OCI-LY3 (cell line): ENCODE results near the gene RAB13.

Source experiments
- H2AFZ ChIP-seq: fragments of 200-600, 300-600 bp; shearing (Covaris generic); 2 replicates; pipeline ENCODE4 v1.6.0; 2014; ENCODE audit warnings: antibody characterized with exemption, low read depth, low read length
- H3K27ac ChIP-seq: fragments of 200-600, 300-600 bp; sonication (generic); 2 replicates; pipeline ENCODE4 v1.5.1; 2014; ENCODE audit warnings: mild to moderate bottlenecking, low read length, moderate library complexity, mixed read lengths
- H3K27me3 ChIP-seq: fragments of 200-600, 300-600 bp; sonication (generic); 2 replicates; pipeline ENCODE4 v1.6.1; 2014; ENCODE audit warnings: low read depth, low read length, mixed read lengths
- H3K36me3 ChIP-seq: fragments of 200-600, 300-600 bp; sonication (generic); replicated peaks from 2 replicates; pipeline ENCODE3; 2014; ENCODE audit warnings: low read depth, low read length, mixed read lengths
- H3K4me1 ChIP-seq: fragments of 300-600, 200-600 bp; sonication (generic); 2 replicates; pipeline ENCODE4 v1.6.1; 2014; ENCODE audit warnings: low read length, mixed read lengths
- H3K4me2 ChIP-seq: fragments of 200-600, 300-600 bp; sonication (generic); 2 replicates; pipeline ENCODE4 v1.6.1; 2014; ENCODE audit warnings: low read length, mixed read lengths
- H3K4me3 ChIP-seq: fragments of 300-600, 200-600 bp; sonication (generic); 2 replicates; pipeline ENCODE4 v1.5.1; 2014; ENCODE audit warnings: antibody characterized with exemption, mild to moderate bottlenecking, low read length, moderate library complexity
- H3K79me2 ChIP-seq: fragments of 300-600, 200-600 bp; shearing (Covaris generic); 2 replicates; pipeline ENCODE4 v1.6.1; 2014; ENCODE audit warnings: mild to moderate bottlenecking, low read length, mixed read lengths
- H3K9ac ChIP-seq: fragments of 300-600, 200-600 bp; shearing (Covaris generic); 2 replicates; pipeline ENCODE4 v1.6.0; 2014; ENCODE audit warnings: mild to moderate bottlenecking, low read length, moderate library complexity
- H3K9me3 ChIP-seq: fragments of 200-600, 300-600 bp; shearing (Covaris generic); 2 replicates; pipeline ENCODE4 v1.6.1; 2014; ENCODE audit warnings: low read length, mixed read lengths; ENCODE audit not compliant: insufficient read depth
- H4K20me1 ChIP-seq: fragments of 200-600, 300-600 bp; sonication (generic); 2 replicates; pipeline ENCODE4 v1.6.1; 2016; ENCODE audit warnings: low read length, mixed read lengths; ENCODE audit not compliant: insufficient read depth
- EZH2phosphoT487 ChIP-seq: fragments of 200-600 bp; shearing (Covaris generic); IDR thresholded peaks from 2 replicates; pipeline ENCODE4 v1.6.1; 2018; ENCODE audit warnings: antibody characterized with exemption, mixed run types, low read depth
- TF ChIP-seq, protein P1 (sequence below): fragments of 200-600, 300-600 bp; sonication (generic); IDR thresholded peaks from 2 replicates; pipeline ENCODE4 v1.5.1; 2014; ENCODE audit warnings: antibody characterized with exemption, low read length, low read depth

RAB13 gene

GRCh38 chr1:153946622-153947241 lies 39.4 kb downstream of the RAB13 start, which contains the start of gene DENND4B:
Gene DENND4B, minus strand, starts transcription at chr1:153946718. Its CDS starts 2,344 bp downstream, at chr1:153944374.
- peaks cover 63% of the 10 kb centered on the region for H3K36me3 ChIP-seq
- no peaks in the 10 kb centered on the region for H3K9me3 ChIP-seq
- 0 out of 2 replicates have a peak, but pooled peaks cover under 1% of the 10 kb centered on the region for H4K20me1 ChIP-seq
- no peak within 1 kb of the TSS for H2AFZ ChIP-seq
- peak within 1 kb of the TSS; percentile 98 for H3K9ac ChIP-seq
- H3K79me2 ChIP-seq: peaks cover 59% of the 10 kb centered on the region
- H3K4me2 ChIP-seq: peak within 1 kb of the TSS; percentile 94
- peak within 1 kb of the TSS; percentile 94 for H3K27ac ChIP-seq
- H3K4me3 ChIP-seq: peak within 1 kb of the TSS; percentile 83
- TF ChIP-seq EZH2phosphoT487: no peak
- TF ChIP-seq, protein P1, sequence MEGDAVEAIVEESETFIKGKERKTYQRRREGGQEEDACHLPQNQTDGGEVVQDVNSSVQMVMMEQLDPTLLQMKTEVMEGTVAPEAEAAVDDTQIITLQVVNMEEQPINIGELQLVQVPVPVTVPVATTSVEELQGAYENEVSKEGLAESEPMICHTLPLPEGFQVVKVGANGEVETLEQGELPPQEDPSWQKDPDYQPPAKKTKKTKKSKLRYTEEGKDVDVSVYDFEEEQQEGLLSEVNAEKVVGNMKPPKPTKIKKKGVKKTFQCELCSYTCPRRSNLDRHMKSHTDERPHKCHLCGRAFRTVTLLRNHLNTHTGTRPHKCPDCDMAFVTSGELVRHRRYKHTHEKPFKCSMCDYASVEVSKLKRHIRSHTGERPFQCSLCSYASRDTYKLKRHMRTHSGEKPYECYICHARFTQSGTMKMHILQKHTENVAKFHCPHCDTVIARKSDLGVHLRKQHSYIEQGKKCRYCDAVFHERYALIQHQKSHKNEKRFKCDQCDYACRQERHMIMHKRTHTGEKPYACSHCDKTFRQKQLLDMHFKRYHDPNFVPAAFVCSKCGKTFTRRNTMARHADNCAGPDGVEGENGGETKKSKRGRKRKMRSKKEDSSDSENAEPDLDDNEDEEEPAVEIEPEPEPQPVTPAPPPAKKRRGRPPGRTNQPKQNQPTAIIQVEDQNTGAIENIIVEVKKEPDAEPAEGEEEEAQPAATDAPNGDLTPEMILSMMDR: peak; percentile 81
- H3K4me1 ChIP-seq: peaks cover 53% of the 10 kb centered on the region
- H3K27me3 ChIP-seq: no peaks in the 10 kb centered on the region

DNA sequence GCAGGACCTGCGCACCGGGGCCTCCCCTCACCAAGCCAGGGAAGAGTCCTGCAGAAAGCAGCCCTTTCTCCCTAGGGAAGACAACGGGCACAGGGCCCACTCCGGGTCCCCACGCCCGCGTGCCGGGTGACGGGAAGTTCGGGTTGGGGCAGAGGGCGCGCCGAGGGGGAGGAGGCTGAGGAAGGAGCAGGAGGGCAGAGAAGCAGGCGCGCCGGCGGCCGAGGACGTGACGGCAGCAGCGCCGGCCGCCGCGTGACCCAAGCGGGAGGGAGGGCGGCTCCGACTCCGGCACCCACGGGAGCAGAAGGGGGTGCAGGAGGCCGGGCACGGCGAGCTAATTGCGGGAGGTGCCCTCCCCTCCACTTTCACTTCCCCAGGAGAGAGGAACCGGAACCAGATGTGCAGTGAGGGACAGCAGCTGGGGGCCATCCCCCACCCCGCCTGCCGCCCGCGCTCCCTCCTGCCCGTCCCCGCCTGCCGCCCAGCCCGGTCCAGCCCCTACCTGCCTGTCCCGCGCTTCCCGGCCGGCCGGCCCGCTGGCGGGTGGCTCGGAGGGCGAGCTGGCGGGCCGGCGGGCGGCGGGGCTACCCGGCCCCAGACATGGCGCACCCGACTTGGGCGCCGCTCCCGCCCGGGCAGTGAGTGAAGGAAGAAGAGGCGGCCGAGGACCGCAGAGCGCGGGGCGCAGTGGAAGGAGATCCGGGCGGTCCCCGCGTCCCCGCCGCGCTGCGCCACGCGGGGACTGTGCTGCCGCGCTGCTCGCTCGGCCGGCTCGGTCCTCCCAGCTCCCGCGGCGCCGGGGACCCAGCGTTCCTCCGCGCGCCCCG lies 40.1 kb downstream of the RAB13 start:
- peaks cover 54% of the 10 kb centered on the region for H3K79me2 ChIP-seq
- H3K9ac ChIP-seq: peak overlapping the region; percentile 98
- H3K4me1 ChIP-seq: peaks cover 53% of the 10 kb centered on the region
- no peaks in the 10 kb centered on the region for H4K20me1 ChIP-seq
- peak overlapping the region; percentile 94 for H3K27ac ChIP-seq
- peak overlapping the region; percentile 83 for H3K4me3 ChIP-seq
- peaks cover 64% of the 10 kb centered on the region for H3K36me3 ChIP-seq
- TF ChIP-seq, protein P1: no peak
- TF ChIP-seq EZH2phosphoT487: no peak
- H2AFZ ChIP-seq: no peak overlapping the region
- no peaks in the 10 kb centered on the region for H3K9me3 ChIP-seq
- H3K4me2 ChIP-seq: peak overlapping the region; percentile 94
- no peaks in the 10 kb centered on the region for H3K27me3 ChIP-seq

- Histone ChIP-seq H4K20me1 (no peaks in the 10 kb centered on the region), H3K4me1 (peaks cover 52% of the 10 kb centered on the region), H3K27ac (peak overlapping the region; percentile 94), H3K9me3 (no peaks in the 10 kb centered on the region), H3K79me2 (peaks cover 47% of the 10 kb centered on the region), H3K4me3 (peak overlapping the region; percentile 83), H2AFZ (no peak overlapping the region), H3K4me2 (peak overlapping the region; percentile 94), H3K9ac (peak overlapping the region; percentile 98), H3K36me3 (peaks cover 64% of the 10 kb centered on the region), H3K27me3 (no peaks in the 10 kb centered on the region)
- no peak for TF ChIP-seq EZH2phosphoT487
- TF ChIP-seq, protein P1: no peak
These were observed 40.9 kb downstream of the RAB13 start for GRCh38 chr1:153945131-153945794.

GRCh38 chr1:153944827-153945117 lies 41.4 kb downstream of the RAB13 start:
- no peak overlapping the region for H2AFZ ChIP-seq
- H3K9ac ChIP-seq: peak overlapping the region; percentile 98
- H3K27me3 ChIP-seq: no peaks in the 10 kb centered on the region
- H3K4me3 ChIP-seq: peak overlapping the region; percentile 83
- H3K9me3 ChIP-seq: no peaks in the 10 kb centered on the region
- H3K4me2 ChIP-seq: peak overlapping the region; percentile 94
- H4K20me1 ChIP-seq: no peaks in the 10 kb centered on the region
- peak overlapping the region; percentile 94 for H3K27ac ChIP-seq
- H3K36me3 ChIP-seq: peaks cover 65% of the 10 kb centered on the region
- peaks cover 48% of the 10 kb centered on the region for H3K4me1 ChIP-seq
- TF ChIP-seq, protein P1: no peak
- TF ChIP-seq EZH2phosphoT487: no peak
- peaks cover 43% of the 10 kb centered on the region for H3K79me2 ChIP-seq
